ENCODE measurements around the gene C12orf75. TPM values are rescaled to one million over a fixed set of nuclear protein-coding genes. Genes with fewer than 3 reads are reported as not detected.
A peak's percentile ranks its signal among the peaks of the same experiment; 100 is the strongest.
"Not testable (repeated sequence)": the region's sequence is repeated elsewhere in the genome, so short reads cannot be mapped to it uniquely, and the experiment has no call there.

C12orf75 gene
- total RNA-seq, 1 experiment from 2014 or later: 335 TPM

GRCh38 chr12:105310476-105311085 is 19.9 kb upstream of the C12orf75 start:
- not testable (repeated sequence) for DNase-seq (ENCODE audit: low spot score)

GRCh38 chr12:105311936-105312335 is 18.6 kb upstream of the C12orf75 start:
- not testable (repeated sequence) for DNase-seq (ENCODE audit: low spot score)

- not testable (repeated sequence) for DNase-seq (ENCODE audit: low spot score)
Observed at GRCh38 chr12:105313755-105314154, 16.7 kb upstream of the C12orf75 start.

GRCh38 chr12:105315130-105315529 is 15.4 kb upstream of the C12orf75 start:
- DNase-seq (ENCODE audit: low spot score): no peak

GRCh38 chr12:105315726-105316125 is 14.8 kb upstream of the C12orf75 start:
- DNase-seq (ENCODE audit: low spot score): no peak

- DNase-seq (ENCODE audit: low spot score): peak; percentile 49
Observed at GRCh38 chr12:105316931-105317852, 13.3 kb upstream of the C12orf75 start.

GRCh38 chr12:105317942-105318621 is 12.4 kb upstream of the C12orf75 start:
- DNase-seq (ENCODE audit: low spot score): no peak

GRCh38 chr12:105318651-105319483 is 11.6 kb upstream of the C12orf75 start:
- DNase-seq (ENCODE audit: low spot score): no peak

GRCh38 chr12:105319691-105320209 is 10.7 kb upstream of the C12orf75 start:
- no peak for DNase-seq (ENCODE audit: low spot score)

- no peak for DNase-seq (ENCODE audit: low spot score)
Observed at GRCh38 chr12:105321125-105321524, 9.4 kb upstream of the C12orf75 start.

- DNase-seq (ENCODE audit: low spot score): no peak
Observed at GRCh38 chr12:105322070-105322469, 8.4 kb upstream of the C12orf75 start.

- no peak for DNase-seq (ENCODE audit: low spot score)
Observed at GRCh38 chr12:105324704-105325103, 5.8 kb upstream of the C12orf75 start.

GRCh38 chr12:105325117-105325516 is 5.4 kb upstream of the C12orf75 start:
- DNase-seq (ENCODE audit: low spot score): no peak

GRCh38 chr12:105329926-105330282 is 587 bp upstream of the C12orf75 start:
- no peak for DNase-seq (ENCODE audit: low spot score)

GRCh38 chr12:105330931-105331804 is 677 bp downstream of the C12orf75 start:
- no peak for DNase-seq (ENCODE audit: low spot score)

GRCh38 chr12:105331805-105332251 is 1.3 kb downstream of the C12orf75 start:
- no peak for DNase-seq (ENCODE audit: low spot score)

- peak; percentile 51 for DNase-seq (ENCODE audit: low spot score)
Observed at GRCh38 chr12:105332286-105332685, 1.8 kb downstream of the C12orf75 start.

GRCh38 chr12:105332925-105333324 is 2.4 kb downstream of the C12orf75 start:
- DNase-seq (ENCODE audit: low spot score): no peak

- DNase-seq (ENCODE audit: low spot score): no peak
Observed at GRCh38 chr12:105334001-105334400, 3.5 kb downstream of the C12orf75 start.

GRCh38 chr12:105334582-105334981 is 4.1 kb downstream of the C12orf75 start:
- no peak for DNase-seq (ENCODE audit: low spot score)

Data from A172 (cell line).